ENCODE data around the gene VSIG4.
"Not testable (repeated sequence)": the region's sequence is repeated elsewhere in the genome, so short reads cannot be mapped to it uniquely, and the experiment has no call there.

Gene VSIG4

GRCh38 chrX:65985922-65986588 is 53.8 kb downstream of the VSIG4 start:
- DNase-seq (ENCODE audit: low read depth in 2 of 3, low spot score in 1 of 3): peak; percentile 19 to 44 (median 41)

GRCh38 chrX:65985211-65985610 is 54.7 kb downstream of the VSIG4 start:
- DNase-seq (ENCODE audit: low read depth in 2 of 3, low spot score in 1 of 3): no peak

GRCh38 chrX:65977161-65977560 is 62.7 kb downstream of the VSIG4 start:
- DNase-seq (ENCODE audit: low read depth in 2 of 3, low spot score in 1 of 3): not testable (repeated sequence)

GRCh38 chrX:65976161-65976560 is 63.7 kb downstream of the VSIG4 start:
- DNase-seq (ENCODE audit: low read depth in 2 of 3, low spot score in 1 of 3): no peak

GRCh38 chrX:65975161-65975751 is 64.6 kb downstream of the VSIG4 start:
- DNase-seq (ENCODE audit: low read depth in 2 of 3, low spot score in 1 of 3): not testable (repeated sequence)

Data from stimulated activated CD4-positive, alpha-beta T cell treated with anti-CD3 and anti-CD28 coated beads, Interleukin-12 subunit alpha, Interleukin-12 subunit beta, amount 100 ng/mL, for 48 hours (primary cell).